C4-2B (cell line): ENCODE data around the gene FNIP2.

Experiments used
- CTCF ChIP-seq: fragments of 450-650 bp; conservative IDR thresholded peaks from 2 replicates; pipeline ENCODE4 v1.5.1; 2017; ENCODE audit warnings: mild to moderate bottlenecking
- ZFX ChIP-seq: fragments of 450-650 bp; IDR thresholded peaks from 2 replicates; pipeline ENCODE4 v1.6.1; 2017

GRCh38 chr4:158946825-158947224 is 178.0 kb downstream of the FNIP2 start:
- no peak for TF ChIP-seq CTCF
- no peak for TF ChIP-seq ZFX
